ENCODE data around the gene TBC1D1. TPM values are rescaled to one million over a fixed set of nuclear protein-coding genes. Genes with fewer than 3 reads are reported as not detected.
A peak's percentile ranks its signal among the peaks of the same experiment; 100 is the strongest.

TBC1D1 gene, protein sequence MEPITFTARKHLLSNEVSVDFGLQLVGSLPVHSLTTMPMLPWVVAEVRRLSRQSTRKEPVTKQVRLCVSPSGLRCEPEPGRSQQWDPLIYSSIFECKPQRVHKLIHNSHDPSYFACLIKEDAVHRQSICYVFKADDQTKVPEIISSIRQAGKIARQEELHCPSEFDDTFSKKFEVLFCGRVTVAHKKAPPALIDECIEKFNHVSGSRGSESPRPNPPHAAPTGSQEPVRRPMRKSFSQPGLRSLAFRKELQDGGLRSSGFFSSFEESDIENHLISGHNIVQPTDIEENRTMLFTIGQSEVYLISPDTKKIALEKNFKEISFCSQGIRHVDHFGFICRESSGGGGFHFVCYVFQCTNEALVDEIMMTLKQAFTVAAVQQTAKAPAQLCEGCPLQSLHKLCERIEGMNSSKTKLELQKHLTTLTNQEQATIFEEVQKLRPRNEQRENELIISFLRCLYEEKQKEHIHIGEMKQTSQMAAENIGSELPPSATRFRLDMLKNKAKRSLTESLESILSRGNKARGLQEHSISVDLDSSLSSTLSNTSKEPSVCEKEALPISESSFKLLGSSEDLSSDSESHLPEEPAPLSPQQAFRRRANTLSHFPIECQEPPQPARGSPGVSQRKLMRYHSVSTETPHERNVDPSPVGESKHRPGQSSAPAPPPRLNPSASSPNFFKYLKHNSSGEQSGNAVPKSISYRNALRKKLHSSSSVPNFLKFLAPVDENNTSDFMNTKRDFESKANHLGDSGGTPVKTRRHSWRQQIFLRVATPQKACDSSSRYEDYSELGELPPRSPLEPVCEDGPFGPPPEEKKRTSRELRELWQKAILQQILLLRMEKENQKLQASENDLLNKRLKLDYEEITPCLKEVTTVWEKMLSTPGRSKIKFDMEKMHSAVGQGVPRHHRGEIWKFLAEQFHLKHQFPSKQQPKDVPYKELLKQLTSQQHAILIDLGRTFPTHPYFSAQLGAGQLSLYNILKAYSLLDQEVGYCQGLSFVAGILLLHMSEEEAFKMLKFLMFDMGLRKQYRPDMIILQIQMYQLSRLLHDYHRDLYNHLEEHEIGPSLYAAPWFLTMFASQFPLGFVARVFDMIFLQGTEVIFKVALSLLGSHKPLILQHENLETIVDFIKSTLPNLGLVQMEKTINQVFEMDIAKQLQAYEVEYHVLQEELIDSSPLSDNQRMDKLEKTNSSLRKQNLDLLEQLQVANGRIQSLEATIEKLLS (N-terminal part only)
- total RNA-seq (2014; rRNA removed), result 87.0 and 89.0 TPM in 2 replicates
- Bru-seq, nascent RNA, result percentile 55 among the genes with signal in this experiment
- percentile 51 among the genes with signal in this experiment for BruChase-seq, experiment 1, labeled RNA remaining after a 6-hour chase
- BruChase-seq, experiment 2, labeled RNA remaining after a 2-hour chase, result percentile 55 among the genes with signal in this experiment
- long read RNA-seq, transcript TBC1D1-209 (12 exons, 1,987 nt), result major isoform, 5 of 108 reads
- long read RNA-seq, partial matches to known transcripts, result 31 of 108 reads
- long read RNA-seq, other reads (novel, unspliced or antisense), result 70 of 108 reads

DNA sequence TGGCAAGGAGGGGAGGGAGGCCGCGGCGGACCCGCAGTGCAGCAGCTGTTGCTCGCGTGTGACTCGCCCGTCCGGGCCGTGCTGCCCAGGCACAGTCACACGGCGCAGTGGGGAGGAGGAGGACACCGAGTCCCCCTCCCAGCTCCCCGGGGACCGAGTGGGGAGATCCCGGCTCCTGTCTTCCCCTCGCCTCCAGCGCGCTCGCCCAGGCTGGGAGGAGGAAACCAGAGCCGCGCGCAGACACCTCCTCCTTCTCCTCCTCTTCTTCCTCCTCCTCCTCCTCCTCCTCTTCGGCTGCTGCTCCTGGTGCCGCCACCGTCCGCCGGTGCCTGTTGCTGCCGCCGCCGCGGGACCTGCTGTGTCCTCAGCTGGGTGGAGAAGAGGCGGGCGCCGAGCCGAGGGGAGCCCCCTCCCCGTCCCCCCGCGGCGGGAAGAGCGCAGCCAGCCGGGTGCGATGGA lies at the start of gene TBC1D1:
TSS of gene TBC1D1 (plus strand) at position 284 of the 459 bp plus-strand sequence. CDS start 11,012 bp downstream, outside the sequence.
- no peaks in the 10 kb centered on the region for H3F3A ChIP-seq (ENCODE audit: low read length, unreplicated experiment)
- ATAC-seq (peak; percentile 60), DNase-seq (no peak)
- intact Hi-C loops (cut with micrococcal nuclease), result loop anchor here (1.0 to 10.0 kb wide), 4 partner anchors 64 to 144 kb away; partner anchors contain the start of gene PGM2
- no peaks in the 10 kb centered on the region for H4K20me1 ChIP-seq (ENCODE audit: low read length)
- no peaks in the 10 kb centered on the region for H3K9me2 ChIP-seq (replicated peaks; ENCODE audit: low read length)
- ChIA-PET CTCF (no interaction called here), POLR2A (ENCODE audit: unreplicated experiment) (no interaction called here)
- H3K4me2 ChIP-seq (ENCODE audit: low read length), result peak within 1 kb of the TSS; percentile 84
- peak within 1 kb of the TSS; percentile 69 for H3K4me3 ChIP-seq (ENCODE audit: low read length)
- TF ChIP-seq EZH2 (IDR thresholded peaks at IDR 0.05; ENCODE audit: low read length, unreplicated experiment) (no peak), EZH2phosphoT487 (IDR thresholded peaks at IDR 0.05; ENCODE audit: borderline replicate concordance, low read length) (no peak)
- TF ChIP-seq, protein P1, sequence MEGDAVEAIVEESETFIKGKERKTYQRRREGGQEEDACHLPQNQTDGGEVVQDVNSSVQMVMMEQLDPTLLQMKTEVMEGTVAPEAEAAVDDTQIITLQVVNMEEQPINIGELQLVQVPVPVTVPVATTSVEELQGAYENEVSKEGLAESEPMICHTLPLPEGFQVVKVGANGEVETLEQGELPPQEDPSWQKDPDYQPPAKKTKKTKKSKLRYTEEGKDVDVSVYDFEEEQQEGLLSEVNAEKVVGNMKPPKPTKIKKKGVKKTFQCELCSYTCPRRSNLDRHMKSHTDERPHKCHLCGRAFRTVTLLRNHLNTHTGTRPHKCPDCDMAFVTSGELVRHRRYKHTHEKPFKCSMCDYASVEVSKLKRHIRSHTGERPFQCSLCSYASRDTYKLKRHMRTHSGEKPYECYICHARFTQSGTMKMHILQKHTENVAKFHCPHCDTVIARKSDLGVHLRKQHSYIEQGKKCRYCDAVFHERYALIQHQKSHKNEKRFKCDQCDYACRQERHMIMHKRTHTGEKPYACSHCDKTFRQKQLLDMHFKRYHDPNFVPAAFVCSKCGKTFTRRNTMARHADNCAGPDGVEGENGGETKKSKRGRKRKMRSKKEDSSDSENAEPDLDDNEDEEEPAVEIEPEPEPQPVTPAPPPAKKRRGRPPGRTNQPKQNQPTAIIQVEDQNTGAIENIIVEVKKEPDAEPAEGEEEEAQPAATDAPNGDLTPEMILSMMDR (conservative IDR thresholded peaks at IDR 0.05; ENCODE audit: low read depth, low read length), result no peak
- no peak within 1 kb of the TSS for H3K9ac ChIP-seq (ENCODE audit: low read length)
- no peaks in the 10 kb centered on the region for H3K9me3 ChIP-seq (ENCODE audit: low read length)
- H3K27me3 ChIP-seq (ENCODE audit: low read length), result no peaks in the 10 kb centered on the region
- no peaks in the 10 kb centered on the region for H3K36me3 ChIP-seq (ENCODE audit: low read depth, low read length)
- H3K79me2 ChIP-seq (ENCODE audit: low read length), result no peaks in the 10 kb centered on the region
- H3K4me1 ChIP-seq (ENCODE audit: insufficient read depth, low read length), result no peaks in the 10 kb centered on the region
- no TSS peak for BruUV-seq (replicated peaks)
- H2AFZ ChIP-seq (ENCODE audit: low read length), result peak within 1 kb of the TSS; percentile 64
- no peak within 1 kb of the TSS for H3K27ac ChIP-seq (ENCODE audit: low read length)

DNA sequence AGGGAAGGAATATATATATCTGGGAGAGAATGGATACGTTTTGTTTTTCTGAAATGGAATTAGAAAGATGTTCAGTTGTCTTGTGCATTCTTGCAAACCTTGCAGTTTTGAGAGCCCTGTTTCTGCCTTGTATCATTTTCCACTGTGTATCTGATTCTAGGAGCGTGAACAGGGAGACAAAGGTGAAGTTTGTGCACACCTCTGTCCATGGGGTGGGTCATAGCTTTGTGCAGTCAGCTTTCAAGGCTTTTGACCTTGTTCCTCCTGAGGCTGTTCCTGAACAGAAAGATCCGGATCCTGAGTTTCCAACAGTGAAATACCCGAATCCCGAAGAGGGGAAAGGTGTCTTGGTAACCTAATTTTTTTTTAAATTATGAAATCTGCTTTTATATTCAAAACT lies 46.7 kb upstream of the TBC1D1 start:
- H3K4me2 ChIP-seq (ENCODE audit: low read length), result no peak overlapping the region
- H3K4me3 ChIP-seq (ENCODE audit: low read length), result no peak overlapping the region
- H3K4me1 ChIP-seq (ENCODE audit: insufficient read depth, low read length), result no peaks in the 10 kb centered on the region
- no peak for ATAC-seq
- intact Hi-C loops (cut with micrococcal nuclease), result no loop called here
- no peak overlapping the region for H3K27ac ChIP-seq (ENCODE audit: low read length)
- no peaks in the 10 kb centered on the region for H3K79me2 ChIP-seq (ENCODE audit: low read length)
- BruUV-seq (replicated peaks), result no TSS peak
- no peaks in the 10 kb centered on the region for H3K27me3 ChIP-seq (ENCODE audit: low read length)
- TF ChIP-seq EZH2phosphoT487 (IDR thresholded peaks at IDR 0.05; ENCODE audit: borderline replicate concordance, low read length) (no peak), EZH2 (IDR thresholded peaks at IDR 0.05; ENCODE audit: low read length, unreplicated experiment) (no peak)
- TF ChIP-seq, protein P1 (conservative IDR thresholded peaks at IDR 0.05; ENCODE audit: low read depth, low read length), result no peak
- ChIA-PET CTCF (no interaction called here), POLR2A (ENCODE audit: unreplicated experiment) (no interaction called here)
- H3K9me2 ChIP-seq (replicated peaks; ENCODE audit: low read length), result no peaks in the 10 kb centered on the region
- H3K9ac ChIP-seq (ENCODE audit: low read length), result no peak overlapping the region
- peaks cover 13% of the 10 kb centered on the region; the same call in 1 of the 2 replicates for H3K36me3 ChIP-seq (ENCODE audit: low read depth, low read length)
- no peaks in the 10 kb centered on the region for H4K20me1 ChIP-seq (ENCODE audit: low read length)
- no peak overlapping the region for H2AFZ ChIP-seq (ENCODE audit: low read length)
- H3F3A ChIP-seq (ENCODE audit: low read length, unreplicated experiment), result no peaks in the 10 kb centered on the region
- H3K9me3 ChIP-seq (ENCODE audit: low read length), result no peaks in the 10 kb centered on the region
- DNase-seq, result no peak

Data from PC-3 (cell line).